ENCODE measurements around the gene HOXC12. TPM values are rescaled to one million over a fixed set of nuclear protein-coding genes. Genes with fewer than 3 reads are reported as not detected.

HOXC12 gene
- total RNA-seq, 1 donor = not detected

- H3K4me3 ChIP-seq (ENCODE audit: low read depth, low read length) = no peak overlapping the region
- no peak for DNase-seq (ENCODE audit: low read depth)
- TF ChIP-seq CTCF (IDR thresholded peaks at IDR 0.05; ENCODE audit: insufficient read depth, low read length) = no peak
Measured at GRCh38 chr12:53959314-53959713, 4.6 kb downstream of the HOXC12 start.

- no peak for TF ChIP-seq CTCF (IDR thresholded peaks at IDR 0.05; ENCODE audit: insufficient read depth, low read length)
- H3K4me3 ChIP-seq (ENCODE audit: low read depth, low read length) = no peak overlapping the region
- DNase-seq (ENCODE audit: low read depth) = no peak
Measured at GRCh38 chr12:53960187-53961024, 5.7 kb downstream of the HOXC12 start.

- TF ChIP-seq CTCF (IDR thresholded peaks at IDR 0.05; ENCODE audit: insufficient read depth, low read length) = no peak
- no peak for DNase-seq (ENCODE audit: low read depth)
- H3K4me3 ChIP-seq (ENCODE audit: low read depth, low read length) = no peak overlapping the region
Measured at GRCh38 chr12:53961025-53961761, 6.5 kb downstream of the HOXC12 start.

GRCh38 chr12:53963005-53963404 lies 8.3 kb downstream of the HOXC12 start:
- no peak overlapping the region for H3K4me3 ChIP-seq (ENCODE audit: low read depth, low read length)
- TF ChIP-seq CTCF (IDR thresholded peaks at IDR 0.05; ENCODE audit: insufficient read depth, low read length) = no peak
- DNase-seq (ENCODE audit: low read depth) = no peak

GRCh38 chr12:53963434-53964314 lies 9.0 kb downstream of the HOXC12 start:
- no peak overlapping the region for H3K4me3 ChIP-seq (ENCODE audit: low read depth, low read length)
- DNase-seq (ENCODE audit: low read depth) = no peak
- no peak for TF ChIP-seq CTCF (IDR thresholded peaks at IDR 0.05; ENCODE audit: insufficient read depth, low read length)

- TF ChIP-seq CTCF (IDR thresholded peaks at IDR 0.05; ENCODE audit: insufficient read depth, low read length) = no peak
- no peak for DNase-seq (ENCODE audit: low read depth)
- no peak overlapping the region for H3K4me3 ChIP-seq (ENCODE audit: low read depth, low read length)
Measured at GRCh38 chr12:53964315-53964713, 9.6 kb downstream of the HOXC12 start.
